ENCODE measurements around the gene AKAP5.
"Not testable (repeated sequence)": the region's sequence is repeated elsewhere in the genome, so short reads cannot be mapped to it uniquely, and the experiment has no call there.

Gene AKAP5

DNA sequence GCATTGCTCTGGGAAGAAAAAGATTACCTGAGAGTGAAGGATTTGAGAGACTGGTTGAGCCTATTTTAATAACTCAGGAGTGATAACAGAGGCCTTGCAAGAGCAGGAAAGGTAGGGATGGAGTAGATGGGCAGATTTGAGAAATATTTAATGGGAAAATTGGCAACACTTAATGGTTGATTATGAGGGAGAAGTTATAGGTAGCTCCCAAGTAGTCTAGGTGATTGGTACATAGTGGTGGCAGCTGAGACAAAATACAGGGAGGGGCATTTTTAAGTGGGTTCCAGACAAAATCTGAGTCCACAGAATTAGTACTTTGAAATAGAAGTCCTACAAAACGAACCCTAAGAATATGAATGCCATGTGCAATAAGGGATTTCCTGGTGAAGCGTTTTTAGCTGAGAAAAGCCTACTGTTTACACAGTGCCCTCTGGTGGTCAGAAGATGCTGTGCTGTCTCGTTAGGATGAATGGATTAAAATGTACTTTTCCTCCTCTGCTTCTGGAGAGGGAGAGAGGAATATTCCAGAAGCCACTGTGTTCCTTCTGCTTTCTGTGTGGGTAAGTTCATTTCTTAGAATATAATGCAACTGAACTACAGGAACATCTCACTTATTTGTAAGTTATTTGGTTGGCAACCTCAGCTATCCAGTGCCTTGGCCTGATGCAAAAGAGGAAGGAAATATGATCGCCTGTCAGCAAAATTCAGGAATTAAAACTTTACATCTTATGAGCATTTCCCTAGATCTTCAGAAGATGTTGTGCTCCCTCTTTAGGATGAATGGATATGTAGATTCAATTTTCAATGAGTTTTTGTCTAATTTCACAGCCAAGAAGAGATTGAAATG lies 45.7 kb downstream of the AKAP5 start:
- no peaks in the 10 kb centered on the region for H3K36me3 ChIP-seq (ENCODE audit: insufficient read depth, low read length)
- H3K4me3 ChIP-seq (ENCODE audit: low read length) = no peak overlapping the region
- H3K9me3 ChIP-seq (ENCODE audit: low read length) = no peaks in the 10 kb centered on the region
- H2AFZ ChIP-seq (ENCODE audit: low read depth, low read length) = no peak overlapping the region
- peaks cover 11% of the 10 kb centered on the region for H3K4me1 ChIP-seq (ENCODE audit: insufficient read depth, low read length)
- no peaks in the 10 kb centered on the region for H3K27me3 ChIP-seq (ENCODE audit: insufficient read depth, low read length)

DNA sequence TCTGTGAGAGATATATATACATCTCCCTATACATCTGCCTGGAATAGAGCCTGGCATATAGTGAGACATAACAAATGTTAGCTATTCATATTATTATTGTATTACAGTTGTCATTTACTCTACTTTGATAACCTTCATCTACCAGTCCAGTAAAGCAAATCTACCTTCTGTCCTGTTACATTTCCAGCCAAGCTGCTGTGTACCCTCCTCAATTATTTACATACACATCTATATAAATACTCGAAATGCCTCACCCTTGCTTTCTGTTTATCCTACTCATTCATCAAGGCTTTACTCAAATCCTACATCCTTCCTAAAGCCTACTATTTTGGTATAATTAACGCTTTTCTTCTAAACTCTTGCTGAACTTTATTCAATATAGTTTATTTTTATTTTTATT lies 48.0 kb downstream of the AKAP5 start:
- Histone ChIP-seq H3K9me3 (ENCODE audit: low read length) (no peaks in the 10 kb centered on the region), H2AFZ (ENCODE audit: low read depth, low read length) (no peak overlapping the region), H3K4me1 (ENCODE audit: insufficient read depth, low read length) (no peaks in the 10 kb centered on the region), H3K36me3 (ENCODE audit: insufficient read depth, low read length) (no peaks in the 10 kb centered on the region), H3K4me3 (ENCODE audit: low read length) (no peak overlapping the region), H3K27me3 (ENCODE audit: insufficient read depth, low read length) (no peaks in the 10 kb centered on the region)

- H3K9me3 ChIP-seq (ENCODE audit: low read length) = no peaks in the 10 kb centered on the region
- no peaks in the 10 kb centered on the region for H3K27me3 ChIP-seq (ENCODE audit: insufficient read depth, low read length)
- H3K36me3 ChIP-seq (ENCODE audit: insufficient read depth, low read length) = no peaks in the 10 kb centered on the region
- H3K4me3 ChIP-seq (ENCODE audit: low read length) = no peak overlapping the region
- no peaks in the 10 kb centered on the region for H3K4me1 ChIP-seq (ENCODE audit: insufficient read depth, low read length)
- H2AFZ ChIP-seq (ENCODE audit: low read depth, low read length) = no peak overlapping the region
Observed at GRCh38 chr14:64515053-64515452, 49.8 kb downstream of the AKAP5 start.

GRCh38 chr14:64516969-64517368 lies 51.7 kb downstream of the AKAP5 start:
- H3K27me3 ChIP-seq (ENCODE audit: insufficient read depth, low read length) = no peaks in the 10 kb centered on the region

GRCh38 chr14:64517667-64518066 lies 52.4 kb downstream of the AKAP5 start:
- H3K4me1 ChIP-seq (ENCODE audit: insufficient read depth, low read length); H3K4me3 ChIP-seq (ENCODE audit: low read length): not testable (repeated sequence)

More at GRCh38 chr14:64516969-64517368, 51.7 kb downstream of the AKAP5 start:
- Histone ChIP-seq H3K9me3 (ENCODE audit: low read length) (no peaks in the 10 kb centered on the region), H3K36me3 (ENCODE audit: insufficient read depth, low read length) (peaks cover 8% of the 10 kb centered on the region), H3K4me1 (ENCODE audit: insufficient read depth, low read length) (no peaks in the 10 kb centered on the region), H3K4me3 (ENCODE audit: low read length) (no peak overlapping the region), H2AFZ (ENCODE audit: low read depth, low read length) (no peak overlapping the region)

GRCh38 chr14:64518229-64518628 lies 52.9 kb downstream of the AKAP5 start:
- Histone ChIP-seq H3K36me3 (ENCODE audit: insufficient read depth, low read length) (peaks cover 21% of the 10 kb centered on the region), H3K4me3 (ENCODE audit: low read length) (no peak overlapping the region), H2AFZ (ENCODE audit: low read depth, low read length) (no peak overlapping the region), H3K9me3 (ENCODE audit: low read length) (no peaks in the 10 kb centered on the region), H3K27me3 (ENCODE audit: insufficient read depth, low read length) (no peaks in the 10 kb centered on the region), H3K4me1 (ENCODE audit: insufficient read depth, low read length) (no peaks in the 10 kb centered on the region)

More at GRCh38 chr14:64517667-64518066, 52.4 kb downstream of the AKAP5 start:
- H2AFZ ChIP-seq (ENCODE audit: low read depth, low read length); H3K9me3 ChIP-seq (ENCODE audit: low read length); H3K27me3 ChIP-seq (ENCODE audit: insufficient read depth, low read length): not testable (repeated sequence)
- peaks cover 15% of the 10 kb centered on the region for H3K36me3 ChIP-seq (ENCODE audit: insufficient read depth, low read length)

DNA sequence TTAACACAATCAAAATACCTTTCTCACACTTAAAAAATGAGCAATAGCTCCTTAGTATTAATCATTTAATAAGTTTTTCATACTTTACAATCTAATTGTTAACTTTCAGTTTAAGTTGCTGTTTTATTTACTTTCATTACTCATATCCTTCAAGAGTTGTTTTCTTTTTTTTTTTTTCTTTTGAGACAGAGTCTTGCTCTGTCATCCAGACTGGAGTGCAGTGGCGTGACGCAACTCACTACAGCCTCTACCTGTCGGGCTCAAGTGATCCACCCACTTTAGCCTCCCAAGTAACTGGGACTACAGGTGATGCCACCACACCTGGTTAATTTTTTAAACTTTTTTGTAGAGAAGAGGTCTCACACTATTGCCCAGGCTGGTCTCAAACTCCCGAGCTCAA lies 55.4 kb downstream of the AKAP5 start:
- Histone ChIP-seq H2AFZ (ENCODE audit: low read depth, low read length) (no peak overlapping the region), H3K4me3 (ENCODE audit: low read length) (no peak overlapping the region), H3K9me3 (ENCODE audit: low read length) (no peaks in the 10 kb centered on the region), H3K4me1 (ENCODE audit: insufficient read depth, low read length) (no peaks in the 10 kb centered on the region), H3K27me3 (ENCODE audit: insufficient read depth, low read length) (no peaks in the 10 kb centered on the region), H3K36me3 (ENCODE audit: insufficient read depth, low read length) (peaks cover 30% of the 10 kb centered on the region)

- no peaks in the 10 kb centered on the region for H3K4me1 ChIP-seq (ENCODE audit: insufficient read depth, low read length)
- H2AFZ ChIP-seq (ENCODE audit: low read depth, low read length) = no peak overlapping the region
- no peaks in the 10 kb centered on the region for H3K9me3 ChIP-seq (ENCODE audit: low read length)
- no peaks in the 10 kb centered on the region for H3K27me3 ChIP-seq (ENCODE audit: insufficient read depth, low read length)
- H3K4me3 ChIP-seq (ENCODE audit: low read length) = no peak overlapping the region
- peaks cover 30% of the 10 kb centered on the region for H3K36me3 ChIP-seq (ENCODE audit: insufficient read depth, low read length)
Observed at GRCh38 chr14:64522591-64523355, 57.5 kb downstream of the AKAP5 start.

Measured in neuron (in vitro differentiated cells).